ENCODE results near the gene PDHA1.

Gene PDHA1

GRCh38 chrX:19382555-19383145, 38.9 kb downstream of the PDHA1 start:
- Histone ChIP-seq H3K4me3 (replicated peaks; ENCODE audit: insufficient read depth, low read length) (no peak overlapping the region), H3K27me3 (ENCODE audit: insufficient read depth, poor library complexity, severe bottlenecking) (no peaks in the 10 kb centered on the region), H3K27ac (replicated peaks) (no peak overlapping the region)
- DNase-seq (ENCODE audit: low read depth in 1 of 2, low spot score in 1 of 2) = peak; percentile 23 to 80
- TF ChIP-seq SPI1 (IDR thresholded peaks at IDR 0.05; ENCODE audit: borderline replicate concordance, low read depth) (no peak), CTCF (IDR thresholded peaks at IDR 0.05; ENCODE audit: insufficient read depth, low read length) (no peak), GABPA (IDR thresholded peaks at IDR 0.05; ENCODE audit: low read depth) (no peak), REST (IDR thresholded peaks at IDR 0.05; ENCODE audit: insufficient replicate concordance, low read depth) (no peak), POLR2AphosphoS5 (IDR thresholded peaks at IDR 0.05; ENCODE audit: low read depth) (no peak)

- H3K4me3 ChIP-seq (replicated peaks; ENCODE audit: insufficient read depth, low read length) = no peak overlapping the region
- no peaks in the 10 kb centered on the region for H3K27me3 ChIP-seq (ENCODE audit: insufficient read depth, poor library complexity, severe bottlenecking)
- DNase-seq (ENCODE audit: low read depth in 1 of 2, low spot score in 1 of 2) = no peak
- TF ChIP-seq REST (IDR thresholded peaks at IDR 0.05; ENCODE audit: insufficient replicate concordance, low read depth) (no peak), CTCF (IDR thresholded peaks at IDR 0.05; ENCODE audit: insufficient read depth, low read length) (no peak), GABPA (IDR thresholded peaks at IDR 0.05; ENCODE audit: low read depth) (no peak), SPI1 (IDR thresholded peaks at IDR 0.05; ENCODE audit: borderline replicate concordance, low read depth) (no peak), POLR2AphosphoS5 (IDR thresholded peaks at IDR 0.05; ENCODE audit: low read depth) (no peak)
- no peak overlapping the region for H3K27ac ChIP-seq (replicated peaks)
Measured at GRCh38 chrX:19386679-19387078, 43.0 kb downstream of the PDHA1 start.

- no peak for TF ChIP-seq POLR2AphosphoS5 (IDR thresholded peaks at IDR 0.05; ENCODE audit: low read depth)
- no peak for TF ChIP-seq GABPA (IDR thresholded peaks at IDR 0.05; ENCODE audit: low read depth)
- no peak for TF ChIP-seq REST (IDR thresholded peaks at IDR 0.05; ENCODE audit: insufficient replicate concordance, low read depth)
- TF ChIP-seq CTCF (IDR thresholded peaks at IDR 0.05; ENCODE audit: insufficient read depth, low read length) = no peak
- TF ChIP-seq SPI1 (IDR thresholded peaks at IDR 0.05; ENCODE audit: borderline replicate concordance, low read depth) = no peak
- no peak for DNase-seq (ENCODE audit: low read depth in 1 of 2, low spot score in 1 of 2)
- H3K27me3 ChIP-seq (ENCODE audit: insufficient read depth, poor library complexity, severe bottlenecking) = no peaks in the 10 kb centered on the region
- H3K4me3 ChIP-seq (replicated peaks; ENCODE audit: insufficient read depth, low read length) = no peak overlapping the region
- H3K27ac ChIP-seq (replicated peaks) = no peak overlapping the region
Measured at GRCh38 chrX:19388064-19388679, 44.4 kb downstream of the PDHA1 start.

Measured in HL-60 (cell line).